IMR-90 (cell line): ENCODE measurements around the gene MAG.
"Not testable (repeated sequence)": the region's sequence is repeated elsewhere in the genome, so short reads cannot be mapped to it uniquely, and the experiment has no call there.

ENCODE experiments used
- CEBPB ChIP-seq: IDR thresholded peaks from 2 replicates; pipeline ENCODE4 v1.6.1; 2012; ENCODE audit warnings: low read depth, low read length, improper control_type of control experiment
- CTCF ChIP-seq: conservative IDR thresholded peaks from 2 replicates; pipeline ENCODE4 v1.5.1; 2012; ENCODE audit warnings: mild to moderate bottlenecking, low read depth, low read length, improper control_type of control experiment
- MAFK ChIP-seq: IDR thresholded peaks from 2 replicates; pipeline ENCODE4 v1.6.1; 2012; ENCODE audit warnings: low read depth, low read length, improper control_type of control experiment
- MAZ ChIP-seq: IDR thresholded peaks from 2 replicates; pipeline ENCODE4 v1.6.1; 2012; ENCODE audit warnings: low read depth, mild to moderate bottlenecking, low read length, improper control_type of control experiment, moderate library complexity, borderline replicate concordance
- MXI1 ChIP-seq: IDR thresholded peaks from 2 replicates; pipeline ENCODE4 v1.6.1; 2012; ENCODE audit warnings: low read depth, mild to moderate bottlenecking, low read length, moderate library complexity, borderline replicate concordance
- POLR2A ChIP-seq: IDR thresholded peaks from 2 replicates; pipeline ENCODE4 v1.6.1; 2012; ENCODE audit warnings: mild to moderate bottlenecking, low read depth, low read length
- RAD21 ChIP-seq: IDR thresholded peaks from 2 replicates; pipeline ENCODE4 v1.6.1; 2012; ENCODE audit warnings: low read length, improper control_type of control experiment
- USF2 ChIP-seq: fragments of 150-350 bp; IDR thresholded peaks from 2 replicates; pipeline ENCODE4 v1.6.1; 2017; ENCODE audit warnings: mild to moderate bottlenecking, antibody characterized with exemption, low read length, low read depth

DNA sequence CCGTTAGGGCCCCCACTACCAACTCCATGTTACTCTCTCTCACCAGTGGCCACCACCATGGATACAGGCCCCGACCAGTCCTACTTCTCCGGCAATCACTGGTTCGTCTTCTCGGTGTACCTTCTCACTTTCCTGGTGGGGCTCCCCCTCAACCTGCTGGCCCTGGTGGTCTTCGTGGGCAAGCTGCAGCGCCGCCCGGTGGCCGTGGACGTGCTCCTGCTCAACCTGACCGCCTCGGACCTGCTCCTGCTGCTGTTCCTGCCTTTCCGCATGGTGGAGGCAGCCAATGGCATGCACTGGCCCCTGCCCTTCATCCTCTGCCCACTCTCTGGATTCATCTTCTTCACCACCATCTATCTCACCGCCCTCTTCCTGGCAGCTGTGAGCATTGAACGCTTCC lies 66.9 kb downstream of the MAG start:
- not testable (repeated sequence) for TF ChIP-seq CTCF, CEBPB, POLR2A, MAZ, USF2, RAD21, MAFK, MXI1
